ENCODE data around the gene CFB. TPM values are rescaled to one million over a fixed set of nuclear protein-coding genes. Genes with fewer than 3 reads are reported as not detected.
A peak's percentile ranks its signal among the peaks of the same experiment; 100 is the strongest.

The CFB gene
- total and polyA plus RNA-seq, 2 of the 13 experiments (the other 11 are each of a cell fraction or from before 2014, with no cell fraction given), result 171 to 513 TPM

GRCh38 chr6:31971993-31972708, 26.3 kb downstream of the CFB start, which contains the start of gene DXO (continued):
- 0 out of 2 replicates have a peak, but pooled peaks have one; percentile 32 for TF ChIP-seq AFF4 (CRISPR knock-in tag; IDR thresholded peaks at IDR 0.05)
- TF ChIP-seq SPEN (CRISPR knock-in tag; IDR thresholded peaks at IDR 0.05; ENCODE audit: low read depth), result peak; percentile 93
- no peak for TF ChIP-seq MAFG (CRISPR knock-in tag; IDR thresholded peaks at IDR 0.05)
- TF ChIP-seq EED (CRISPR knock-in tag; IDR thresholded peaks at IDR 0.05), result peak; percentile 70; the same call in 1 of the 2 replicates
- TF ChIP-seq POGZ (CRISPR knock-in tag; IDR thresholded peaks at IDR 0.05), result peak; percentile 92
- peak; percentile 11; the same call in 1 of the 2 replicates for TF ChIP-seq E2F2 (CRISPR knock-in tag; IDR thresholded peaks at IDR 0.05; ENCODE audit: borderline replicate concordance)
- TF ChIP-seq ZNF350 (CRISPR knock-in tag; IDR thresholded peaks at IDR 0.05; ENCODE audit: borderline replicate concordance, low read depth), result peak; percentile 92
- peak; percentile 83 for TF ChIP-seq ZNF567 (CRISPR knock-in tag; IDR thresholded peaks at IDR 0.05; ENCODE audit: borderline replicate concordance)
- no peak for TF ChIP-seq RBM22 (optimal IDR thresholded peaks at IDR 0.05; ENCODE audit: low read length)
- no peak; the same call in 1 of the 2 replicates for TF ChIP-seq DPF2 (CRISPR knock-in tag; IDR thresholded peaks at IDR 0.05; ENCODE audit: borderline replicate concordance, low read depth)
- peak; percentile 89 for TF ChIP-seq HDAC2 (CRISPR knock-in tag; IDR thresholded peaks at IDR 0.05)
- TF ChIP-seq CTCF (CRISPR knock-in tag; IDR thresholded peaks at IDR 0.05), result peak; percentile 17; the same call in 1 of the 2 replicates
- TF ChIP-seq ZHX1 (CRISPR knock-in tag; IDR thresholded peaks at IDR 0.05; ENCODE audit: low read depth), result peak; percentile 100
